Loucy (cell line): ENCODE results near the gene HOXA2.

ENCODE experiments used
- EZH2phosphoT487 ChIP-seq: fragments of 200-600 bp; IDR thresholded peaks from 2 replicates; pipeline ENCODE4 v1.6.1; 2018; ENCODE audit warnings: antibody characterized with exemption, mild to moderate bottlenecking, moderate library complexity, borderline replicate concordance
- TF ChIP-seq, protein P1 (sequence below): fragments of 200-600 bp; sonication (generic); conservative IDR thresholded peaks from 2 replicates; pipeline ENCODE4 v1.5.1; 2014; ENCODE audit warnings: mild to moderate bottlenecking, antibody characterized with exemption, low read length

DNA sequence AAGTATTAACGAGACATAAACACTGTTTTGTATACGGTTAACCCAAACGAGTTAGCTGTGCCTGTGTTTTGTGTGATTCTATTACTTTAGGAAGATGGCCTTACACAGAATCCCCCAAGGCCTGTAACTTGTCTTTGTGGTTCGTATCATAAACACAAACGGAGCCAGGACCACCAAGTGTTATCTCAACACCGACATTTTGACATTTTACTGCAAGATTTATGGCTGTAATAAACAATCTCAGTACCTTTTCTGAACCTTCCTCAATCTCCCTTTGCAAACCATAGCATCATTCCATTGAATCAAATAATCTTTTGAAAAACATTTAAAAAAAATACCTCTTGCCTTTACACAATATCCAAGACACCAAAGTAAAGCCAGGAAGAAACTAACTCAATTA, 30.5 kb upstream of the HOXA2 start:
- TF ChIP-seq, protein P1, sequence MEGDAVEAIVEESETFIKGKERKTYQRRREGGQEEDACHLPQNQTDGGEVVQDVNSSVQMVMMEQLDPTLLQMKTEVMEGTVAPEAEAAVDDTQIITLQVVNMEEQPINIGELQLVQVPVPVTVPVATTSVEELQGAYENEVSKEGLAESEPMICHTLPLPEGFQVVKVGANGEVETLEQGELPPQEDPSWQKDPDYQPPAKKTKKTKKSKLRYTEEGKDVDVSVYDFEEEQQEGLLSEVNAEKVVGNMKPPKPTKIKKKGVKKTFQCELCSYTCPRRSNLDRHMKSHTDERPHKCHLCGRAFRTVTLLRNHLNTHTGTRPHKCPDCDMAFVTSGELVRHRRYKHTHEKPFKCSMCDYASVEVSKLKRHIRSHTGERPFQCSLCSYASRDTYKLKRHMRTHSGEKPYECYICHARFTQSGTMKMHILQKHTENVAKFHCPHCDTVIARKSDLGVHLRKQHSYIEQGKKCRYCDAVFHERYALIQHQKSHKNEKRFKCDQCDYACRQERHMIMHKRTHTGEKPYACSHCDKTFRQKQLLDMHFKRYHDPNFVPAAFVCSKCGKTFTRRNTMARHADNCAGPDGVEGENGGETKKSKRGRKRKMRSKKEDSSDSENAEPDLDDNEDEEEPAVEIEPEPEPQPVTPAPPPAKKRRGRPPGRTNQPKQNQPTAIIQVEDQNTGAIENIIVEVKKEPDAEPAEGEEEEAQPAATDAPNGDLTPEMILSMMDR, result no peak
- no peak for TF ChIP-seq EZH2phosphoT487
